ENCODE data around the gene ATXN7. TPM values are rescaled to one million over a fixed set of nuclear protein-coding genes. Genes with fewer than 3 reads are reported as not detected.

Gene ATXN7
- total and polyA plus RNA-seq, 2 of the 13 experiments (the other 11 are each of a cell fraction or from before 2014, with no cell fraction given) = 13.8 to 20.0 TPM

DNA sequence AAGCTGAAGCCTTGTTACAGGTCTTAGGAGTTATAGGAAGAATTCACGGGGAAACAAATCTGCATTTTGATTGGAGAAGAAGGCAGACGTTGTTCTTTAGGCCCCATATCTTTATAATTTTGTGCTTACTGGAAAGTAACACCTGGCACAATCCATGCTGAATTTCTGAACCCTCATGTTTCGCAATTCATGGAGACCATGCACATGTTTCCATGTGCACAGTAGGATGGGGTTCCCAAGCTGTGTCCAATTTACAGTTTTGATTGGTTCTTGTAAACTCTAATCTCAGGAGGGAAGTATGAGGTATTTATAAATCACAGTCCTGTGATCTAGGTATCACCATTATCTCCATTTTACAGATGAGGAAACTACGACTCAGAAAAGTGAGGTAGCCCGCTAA lies 56.3 kb downstream of the ATXN7 start:
- Histone ChIP-seq H3K4me2 (ENCODE audit: low read depth, low read length) (no peak overlapping the region), H3K9me3 (ENCODE audit: low read length) (no peaks in the 10 kb centered on the region), H3K79me2 (ENCODE audit: insufficient read depth, low read length) (peaks cover 18% of the 10 kb centered on the region), H3K36me3 (replicated peaks in 1 of 2; ENCODE audit: control insufficient read depth in 1 of 2, insufficient read depth in 2 of 2, low read length in 2 of 2) (peaks cover 16 to 46% of the 10 kb centered on the region in 2 experiments), H4K20me1 (ENCODE audit: insufficient read depth, low read length) (no peaks in the 10 kb centered on the region), H3K27me3 (ENCODE audit: control insufficient read depth in 1 of 2, insufficient read depth in 2 of 2, low read length in 2 of 2) (no peaks in the 10 kb centered on the region), H3K9ac (ENCODE audit: insufficient read depth, low read depth, low read length) (no peak overlapping the region), H3K4me3 (replicated peaks in 1 of 3; ENCODE audit: insufficient read depth in 1 of 3, low read depth in 2 of 3, low read length in 3 of 3) (no peak overlapping the region), H2AFZ (ENCODE audit: low read length) (no peak overlapping the region), H3K27ac (ENCODE audit: extremely low read length, insufficient read depth, low read length) (no peak overlapping the region), H3K4me1 (ENCODE audit: insufficient read depth, low read length) (peaks cover under 1% of the 10 kb centered on the region)
- FAIRE-seq = no peak
- 94% methylated on average over 5 of the region's 5 CpGs for WGBS (ENCODE audit: low lambda C conversion rate)
- no peak for TF ChIP-seq KLF13 (CRISPR knock-in tag; IDR thresholded peaks at IDR 0.05)
- TF ChIP-seq, protein P1, sequence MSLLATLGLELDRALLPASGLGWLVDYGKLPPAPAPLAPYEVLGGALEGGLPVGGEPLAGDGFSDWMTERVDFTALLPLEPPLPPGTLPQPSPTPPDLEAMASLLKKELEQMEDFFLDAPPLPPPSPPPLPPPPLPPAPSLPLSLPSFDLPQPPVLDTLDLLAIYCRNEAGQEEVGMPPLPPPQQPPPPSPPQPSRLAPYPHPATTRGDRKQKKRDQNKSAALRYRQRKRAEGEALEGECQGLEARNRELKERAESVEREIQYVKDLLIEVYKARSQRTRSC (CRISPR knock-in tag; IDR thresholded peaks at IDR 0.05; ENCODE audit: low read depth) = no peak
- TF ChIP-seq CEBPB (IDR thresholded peaks at IDR 0.05; ENCODE audit: borderline replicate concordance, low read depth, low read length) = peak; percentile 73
- TF ChIP-seq SRF (IDR thresholded peaks at IDR 0.05; ENCODE audit: low read depth, low read length) = no peak
- in situ Hi-C loops (cut with HindIII; ENCODE audit: extremely low pct_ligation_motif_present, low pct_unique_long_range_greater_than_20kb) = no loop called here
- no peak for ATAC-seq
- no TSS peak for BruUV-seq (replicated peaks)
- POLR2A ChIA-PET = no interaction called here
- CTCF ChIA-PET (ENCODE audit: low intra/inter-chr PET ratio, low total read pairs) = no interaction called here
- intact Hi-C loops (cut with micrococcal nuclease; ENCODE audit: unreplicated experiment) = no loop called here
- no peak for DNase-seq (ENCODE audit: low spot score)

- BruUV-seq (replicated peaks) = no TSS peak
- POLR2A ChIA-PET = no interaction called here
- no peaks in the 10 kb centered on the region for H3K4me1 ChIP-seq (ENCODE audit: insufficient read depth, low read length)
- no peak overlapping the region for H3K4me2 ChIP-seq (ENCODE audit: low read depth, low read length)
- no peak overlapping the region for H3K9ac ChIP-seq (ENCODE audit: insufficient read depth, low read depth, low read length)
- DNase-seq (ENCODE audit: low spot score) (no peak), FAIRE-seq (no peak), ATAC-seq (no peak)
- TF ChIP-seq MEIS2 (CRISPR knock-in tag; IDR thresholded peaks at IDR 0.05) = no peak
- TF ChIP-seq ZNF121 (CRISPR knock-in tag; IDR thresholded peaks at IDR 0.05) = 0 out of 2 replicates have a peak, but pooled peaks have one; percentile 51
- no peak for TF ChIP-seq ZNF574 (CRISPR knock-in tag; IDR thresholded peaks at IDR 0.05)
- intact Hi-C loops (cut with micrococcal nuclease; ENCODE audit: unreplicated experiment) (no loop called here), in situ Hi-C loops (cut with HindIII; ENCODE audit: extremely low pct_ligation_motif_present, low pct_unique_long_range_greater_than_20kb) (no loop called here)
- H3K36me3 ChIP-seq (replicated peaks in 1 of 2; ENCODE audit: control insufficient read depth in 1 of 2, insufficient read depth in 2 of 2, low read length in 2 of 2) = peaks cover 16 to 53% of the 10 kb centered on the region in 2 experiments
- no peaks in the 10 kb centered on the region for H3K27me3 ChIP-seq (ENCODE audit: control insufficient read depth in 1 of 2, insufficient read depth in 2 of 2, low read length in 2 of 2)
- peaks cover 24% of the 10 kb centered on the region for H3K79me2 ChIP-seq (ENCODE audit: insufficient read depth, low read length)
- H4K20me1 ChIP-seq (ENCODE audit: insufficient read depth, low read length) = no peaks in the 10 kb centered on the region
- no peak overlapping the region for H2AFZ ChIP-seq (ENCODE audit: low read length)
- WGBS (ENCODE audit: low lambda C conversion rate) = 95% methylated on average over 6 of the region's 6 CpGs
- no peaks in the 10 kb centered on the region for H3K9me3 ChIP-seq (ENCODE audit: low read length)
- no peak overlapping the region for H3K4me3 ChIP-seq (replicated peaks in 1 of 3; ENCODE audit: insufficient read depth in 1 of 3, low read depth in 2 of 3, low read length in 3 of 3)
- no peak overlapping the region for H3K27ac ChIP-seq (ENCODE audit: extremely low read length, insufficient read depth, low read length)
- CTCF ChIA-PET (ENCODE audit: low intra/inter-chr PET ratio, low total read pairs) = no interaction called here
Observed at GRCh38 chr3:63921741-63922482, 58.2 kb downstream of the ATXN7 start.

Measured in HepG2 (cell line).